ENCODE results near the gene C11orf58. TPM values are rescaled to one million over a fixed set of nuclear protein-coding genes. Genes with fewer than 3 reads are reported as not detected.

Gene C11orf58
- total RNA-seq, 1 donor, result 184 TPM

DNA sequence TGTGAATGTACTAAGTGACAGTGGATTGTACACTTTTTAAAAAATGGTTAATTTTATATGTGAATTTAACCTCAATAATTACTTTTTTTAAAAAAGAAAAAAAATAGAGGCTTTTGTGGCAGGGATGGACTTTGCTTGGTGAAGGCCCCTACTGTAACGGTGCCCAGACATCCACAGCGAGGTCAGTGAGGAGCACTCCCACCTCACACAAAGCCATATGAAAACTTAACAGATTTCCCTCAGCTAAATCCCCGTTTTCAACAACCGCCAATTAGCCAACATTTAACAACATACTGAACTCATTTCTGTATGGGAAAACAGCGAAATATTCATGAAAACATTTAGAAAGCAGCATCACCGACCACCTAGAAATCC lies 642 bp upstream of the C11orf58 start:
- TF ChIP-seq, protein P1, sequence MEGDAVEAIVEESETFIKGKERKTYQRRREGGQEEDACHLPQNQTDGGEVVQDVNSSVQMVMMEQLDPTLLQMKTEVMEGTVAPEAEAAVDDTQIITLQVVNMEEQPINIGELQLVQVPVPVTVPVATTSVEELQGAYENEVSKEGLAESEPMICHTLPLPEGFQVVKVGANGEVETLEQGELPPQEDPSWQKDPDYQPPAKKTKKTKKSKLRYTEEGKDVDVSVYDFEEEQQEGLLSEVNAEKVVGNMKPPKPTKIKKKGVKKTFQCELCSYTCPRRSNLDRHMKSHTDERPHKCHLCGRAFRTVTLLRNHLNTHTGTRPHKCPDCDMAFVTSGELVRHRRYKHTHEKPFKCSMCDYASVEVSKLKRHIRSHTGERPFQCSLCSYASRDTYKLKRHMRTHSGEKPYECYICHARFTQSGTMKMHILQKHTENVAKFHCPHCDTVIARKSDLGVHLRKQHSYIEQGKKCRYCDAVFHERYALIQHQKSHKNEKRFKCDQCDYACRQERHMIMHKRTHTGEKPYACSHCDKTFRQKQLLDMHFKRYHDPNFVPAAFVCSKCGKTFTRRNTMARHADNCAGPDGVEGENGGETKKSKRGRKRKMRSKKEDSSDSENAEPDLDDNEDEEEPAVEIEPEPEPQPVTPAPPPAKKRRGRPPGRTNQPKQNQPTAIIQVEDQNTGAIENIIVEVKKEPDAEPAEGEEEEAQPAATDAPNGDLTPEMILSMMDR (IDR thresholded peaks at IDR 0.05; ENCODE audit: insufficient read depth, low read depth, low read length), result no peak
- DNase-seq (ENCODE audit: low read depth), result no peak

GRCh38 chr11:16738947-16739815 lies 734 bp downstream of the C11orf58 start:
- TF ChIP-seq, protein P1 (IDR thresholded peaks at IDR 0.05; ENCODE audit: insufficient read depth, low read depth, low read length), result no peak
- H3K4me3 ChIP-seq (ENCODE audit: low read depth, low read length), result peak overlapping the region; percentile 70
- peak; percentile 28 for DNase-seq (ENCODE audit: low read depth)

More for the DNA sequence above, 642 bp upstream of the C11orf58 start:
- H3K4me3 ChIP-seq (ENCODE audit: low read depth, low read length), result peak overlapping the region; percentile 70

- H3K4me3 ChIP-seq (ENCODE audit: low read depth, low read length), result no peak overlapping the region
- TF ChIP-seq, protein P1 (IDR thresholded peaks at IDR 0.05; ENCODE audit: insufficient read depth, low read depth, low read length), result no peak
- DNase-seq (ENCODE audit: low read depth), result no peak
Measured at GRCh38 chr11:16741473-16741872, 3.0 kb downstream of the C11orf58 start.

- TF ChIP-seq, protein P1 (IDR thresholded peaks at IDR 0.05; ENCODE audit: insufficient read depth, low read depth, low read length), result no peak
- no peak overlapping the region for H3K4me3 ChIP-seq (ENCODE audit: low read depth, low read length)
- DNase-seq (ENCODE audit: low read depth), result no peak
Measured at GRCh38 chr11:16743478-16743877, 5.0 kb downstream of the C11orf58 start.

DNA sequence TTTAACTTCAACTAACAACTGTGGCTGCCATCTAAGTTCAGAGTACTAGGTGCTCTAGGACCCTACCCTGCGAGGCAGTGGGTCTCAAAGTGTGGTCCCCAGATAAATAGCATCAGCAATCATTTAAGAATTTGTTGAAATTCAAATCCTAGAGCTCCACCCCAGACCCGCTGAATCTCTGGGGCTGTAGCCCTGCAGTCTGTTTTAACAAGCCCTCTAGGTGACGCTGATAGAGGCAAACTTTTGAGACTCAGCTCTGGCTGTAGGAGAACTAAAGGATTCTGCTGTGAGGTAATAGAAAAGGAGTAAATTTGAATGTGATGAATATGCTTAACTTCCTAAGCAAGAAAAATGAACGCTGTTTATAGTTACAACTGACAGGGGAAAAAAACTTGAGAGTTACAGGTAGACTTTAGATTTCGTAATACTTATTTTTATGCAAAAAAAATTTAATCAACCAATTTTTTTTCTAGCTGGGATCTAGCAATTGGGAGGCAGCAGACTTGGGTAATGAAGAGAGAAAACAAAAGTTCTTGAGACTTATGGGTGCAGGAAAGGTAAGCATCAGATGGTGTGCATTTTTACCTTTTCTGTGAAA lies 5.8 kb downstream of the C11orf58 start:
- no peak for DNase-seq (ENCODE audit: low read depth)
- TF ChIP-seq, protein P1 (IDR thresholded peaks at IDR 0.05; ENCODE audit: insufficient read depth, low read depth, low read length), result no peak
- no peak overlapping the region for H3K4me3 ChIP-seq (ENCODE audit: low read depth, low read length)

DNA sequence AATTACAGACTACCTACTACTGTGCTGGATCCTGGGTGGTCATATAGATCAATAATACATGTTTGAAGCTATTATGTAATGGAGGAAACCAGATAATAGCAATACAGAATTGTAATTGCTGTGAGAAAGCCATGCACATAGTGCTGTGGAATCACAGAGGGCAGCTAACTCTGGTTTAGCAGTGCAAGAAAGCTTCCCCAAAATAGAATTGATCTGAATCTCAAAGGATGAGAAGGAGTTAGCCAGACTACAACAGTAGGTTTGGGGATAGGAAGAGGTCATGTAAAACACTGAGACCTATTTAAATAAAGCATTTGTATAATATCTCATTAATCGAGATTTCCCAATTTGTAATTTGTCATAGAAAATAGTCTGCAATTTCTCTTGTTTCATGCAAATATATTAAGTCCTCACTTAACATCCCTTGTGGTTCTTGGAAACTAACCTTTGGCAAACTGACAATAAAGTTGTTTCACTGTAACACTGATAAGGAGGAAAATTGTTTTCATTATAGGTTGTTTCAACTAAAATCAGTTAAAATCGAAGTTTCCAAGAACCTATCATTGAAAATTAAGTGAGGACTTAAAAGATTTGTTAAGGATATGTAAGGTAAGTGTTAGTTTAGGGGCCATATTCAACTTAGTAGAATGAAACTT lies 7.6 kb downstream of the C11orf58 start:
- no peak for DNase-seq (ENCODE audit: low read depth)
- TF ChIP-seq, protein P1 (IDR thresholded peaks at IDR 0.05; ENCODE audit: insufficient read depth, low read depth, low read length), result no peak
- H3K4me3 ChIP-seq (ENCODE audit: low read depth, low read length), result no peak overlapping the region

Data from fibroblast of villous mesenchyme (primary cell).